Measurements from ENCODE around the gene NTRK3.

NTRK3 gene

GRCh38 chr15:87939848-87940457 is 316.6 kb downstream of the NTRK3 start:
- no peaks in the 10 kb centered on the region for H3K9me3 ChIP-seq (ENCODE audit: insufficient read depth, low read length)
- H3K4me2 ChIP-seq (ENCODE audit: low read length): no peak overlapping the region
- H3K27ac ChIP-seq (ENCODE audit: low read length): no peak overlapping the region
- no peaks in the 10 kb centered on the region for H3K4me1 ChIP-seq (ENCODE audit: low read length)
- H3K27me3 ChIP-seq (ENCODE audit: low read depth, low read length): peaks cover 41% of the 10 kb centered on the region
- H4K20me1 ChIP-seq (ENCODE audit: insufficient read depth, low read length): no peaks in the 10 kb centered on the region
- H3K79me2 ChIP-seq (ENCODE audit: low read length): no peaks in the 10 kb centered on the region
- no peak for TF ChIP-seq EZH2phosphoT487 (IDR thresholded peaks at IDR 0.05; ENCODE audit: low read depth)
- no peak for TF ChIP-seq CTCF (IDR thresholded peaks at IDR 0.05; ENCODE audit: low read depth, low read length)
- H3K36me3 ChIP-seq (replicated peaks; ENCODE audit: low read depth, low read length): no peaks in the 10 kb centered on the region
- H3K4me3 ChIP-seq (ENCODE audit: low read length): no peak overlapping the region
- H2AFZ ChIP-seq (ENCODE audit: low read depth, low read length): no peak overlapping the region
- no peak overlapping the region for H3K9ac ChIP-seq (ENCODE audit: low read length)

GRCh38 chr15:87938031-87938430 is 318.5 kb downstream of the NTRK3 start:
- Histone ChIP-seq H3K27me3 (ENCODE audit: low read depth, low read length) (peaks cover 24% of the 10 kb centered on the region), H3K79me2 (ENCODE audit: low read length) (no peaks in the 10 kb centered on the region), H3K4me2 (ENCODE audit: low read length) (no peak overlapping the region), H3K4me1 (ENCODE audit: low read length) (no peaks in the 10 kb centered on the region), H3K27ac (ENCODE audit: low read length) (no peak overlapping the region), H3K9ac (ENCODE audit: low read length) (no peak overlapping the region), H2AFZ (ENCODE audit: low read depth, low read length) (no peak overlapping the region), H3K9me3 (ENCODE audit: insufficient read depth, low read length) (no peaks in the 10 kb centered on the region), H4K20me1 (ENCODE audit: insufficient read depth, low read length) (no peaks in the 10 kb centered on the region), H3K36me3 (replicated peaks; ENCODE audit: low read depth, low read length) (no peaks in the 10 kb centered on the region), H3K4me3 (ENCODE audit: low read length) (no peak overlapping the region)
- TF ChIP-seq CTCF (IDR thresholded peaks at IDR 0.05; ENCODE audit: low read depth, low read length): no peak
- no peak for TF ChIP-seq EZH2phosphoT487 (IDR thresholded peaks at IDR 0.05; ENCODE audit: low read depth)

GRCh38 chr15:87935583-87935982 is 321.0 kb downstream of the NTRK3 start:
- no peaks in the 10 kb centered on the region for H3K9me3 ChIP-seq (ENCODE audit: insufficient read depth, low read length)
- H3K27ac ChIP-seq (ENCODE audit: low read length): no peak overlapping the region
- H3K4me3 ChIP-seq (ENCODE audit: low read length): no peak overlapping the region
- H3K4me2 ChIP-seq (ENCODE audit: low read length): no peak overlapping the region
- H2AFZ ChIP-seq (ENCODE audit: low read depth, low read length): no peak overlapping the region
- peaks cover 22% of the 10 kb centered on the region for H3K27me3 ChIP-seq (ENCODE audit: low read depth, low read length)
- no peaks in the 10 kb centered on the region for H4K20me1 ChIP-seq (ENCODE audit: insufficient read depth, low read length)
- no peaks in the 10 kb centered on the region for H3K4me1 ChIP-seq (ENCODE audit: low read length)
- TF ChIP-seq CTCF (IDR thresholded peaks at IDR 0.05; ENCODE audit: low read depth, low read length) (no peak), EZH2phosphoT487 (IDR thresholded peaks at IDR 0.05; ENCODE audit: low read depth) (no peak)
- no peak overlapping the region for H3K9ac ChIP-seq (ENCODE audit: low read length)
- no peaks in the 10 kb centered on the region for H3K79me2 ChIP-seq (ENCODE audit: low read length)
- no peaks in the 10 kb centered on the region for H3K36me3 ChIP-seq (replicated peaks; ENCODE audit: low read depth, low read length)

GRCh38 chr15:87931584-87931983 is 325.0 kb downstream of the NTRK3 start:
- no peak overlapping the region for H2AFZ ChIP-seq (ENCODE audit: low read depth, low read length)
- no peak overlapping the region for H3K9ac ChIP-seq (ENCODE audit: low read length)
- no peak overlapping the region for H3K27ac ChIP-seq (ENCODE audit: low read length)
- no peaks in the 10 kb centered on the region for H3K79me2 ChIP-seq (ENCODE audit: low read length)
- TF ChIP-seq EZH2phosphoT487 (IDR thresholded peaks at IDR 0.05; ENCODE audit: low read depth) (no peak), CTCF (IDR thresholded peaks at IDR 0.05; ENCODE audit: low read depth, low read length) (no peak)
- no peaks in the 10 kb centered on the region for H3K4me1 ChIP-seq (ENCODE audit: low read length)
- no peaks in the 10 kb centered on the region for H3K36me3 ChIP-seq (replicated peaks; ENCODE audit: low read depth, low read length)
- no peak overlapping the region for H3K4me2 ChIP-seq (ENCODE audit: low read length)
- H3K27me3 ChIP-seq (ENCODE audit: low read depth, low read length): peaks cover 6% of the 10 kb centered on the region; the same call in 1 of the 2 replicates
- H3K4me3 ChIP-seq (ENCODE audit: low read length): no peak overlapping the region
- H4K20me1 ChIP-seq (ENCODE audit: insufficient read depth, low read length): no peaks in the 10 kb centered on the region
- H3K9me3 ChIP-seq (ENCODE audit: insufficient read depth, low read length): no peaks in the 10 kb centered on the region
